Neural progenitor cell (in vitro differentiated cells): ENCODE results near the gene FOXF2.

Experiments
- EZH2phosphoT487 ChIP-seq: fragments of 200-600 bp; sonication (generic); IDR thresholded peaks from 2 replicates; pipeline ENCODE4 v1.6.1; 2017; ENCODE audit warnings: antibody characterized with exemption
- TF ChIP-seq, protein P1 (sequence below): fragments of 200-600 bp; sonication (generic); IDR thresholded peaks from 2 replicates; pipeline ENCODE4 v1.5.1; 2017; ENCODE audit warnings: antibody characterized with exemption, mild to moderate bottlenecking

DNA sequence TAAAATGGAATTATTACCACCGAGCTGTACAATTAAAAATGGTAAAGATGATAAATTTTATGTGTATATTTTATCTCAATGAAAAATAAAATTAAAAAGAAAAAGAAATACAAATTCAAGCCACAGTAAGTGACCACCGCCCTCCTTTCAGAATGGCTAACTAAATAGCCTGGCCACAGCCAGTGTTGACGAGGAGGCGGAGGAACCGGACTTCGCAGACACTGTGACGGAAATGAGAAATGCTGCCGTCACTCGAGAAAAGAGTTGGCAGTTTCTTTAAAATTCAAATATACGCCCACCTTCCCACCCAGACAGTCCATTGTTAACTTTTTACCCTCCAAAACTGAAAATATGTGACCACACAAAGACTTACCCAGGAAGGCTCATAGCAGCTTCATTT lies 50.0 kb downstream of the FOXF2 start:
- TF ChIP-seq, protein P1, sequence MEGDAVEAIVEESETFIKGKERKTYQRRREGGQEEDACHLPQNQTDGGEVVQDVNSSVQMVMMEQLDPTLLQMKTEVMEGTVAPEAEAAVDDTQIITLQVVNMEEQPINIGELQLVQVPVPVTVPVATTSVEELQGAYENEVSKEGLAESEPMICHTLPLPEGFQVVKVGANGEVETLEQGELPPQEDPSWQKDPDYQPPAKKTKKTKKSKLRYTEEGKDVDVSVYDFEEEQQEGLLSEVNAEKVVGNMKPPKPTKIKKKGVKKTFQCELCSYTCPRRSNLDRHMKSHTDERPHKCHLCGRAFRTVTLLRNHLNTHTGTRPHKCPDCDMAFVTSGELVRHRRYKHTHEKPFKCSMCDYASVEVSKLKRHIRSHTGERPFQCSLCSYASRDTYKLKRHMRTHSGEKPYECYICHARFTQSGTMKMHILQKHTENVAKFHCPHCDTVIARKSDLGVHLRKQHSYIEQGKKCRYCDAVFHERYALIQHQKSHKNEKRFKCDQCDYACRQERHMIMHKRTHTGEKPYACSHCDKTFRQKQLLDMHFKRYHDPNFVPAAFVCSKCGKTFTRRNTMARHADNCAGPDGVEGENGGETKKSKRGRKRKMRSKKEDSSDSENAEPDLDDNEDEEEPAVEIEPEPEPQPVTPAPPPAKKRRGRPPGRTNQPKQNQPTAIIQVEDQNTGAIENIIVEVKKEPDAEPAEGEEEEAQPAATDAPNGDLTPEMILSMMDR, result no peak
- no peak for TF ChIP-seq EZH2phosphoT487
